DND-41 (cell line): Measurements from ENCODE around the gene MFRP.

Source experiments
- EZH2 ChIP-seq: IDR thresholded peaks from 3 replicates; pipeline ENCODE4 v1.6.1; 2012; ENCODE audit warnings: borderline replicate concordance, low read depth, mild to moderate bottlenecking, moderate library complexity, low read length, inconsistent platforms; ENCODE audit not compliant: severe bottlenecking
- TF ChIP-seq, protein P1 (sequence below): IDR thresholded peaks from 2 replicates; pipeline ENCODE4 v1.5.1; 2012; ENCODE audit warnings: borderline replicate concordance, low read length, moderate library complexity, mild to moderate bottlenecking; ENCODE audit not compliant: poor library complexity, severe bottlenecking; ENCODE audit errors: extremely low read depth

DNA sequence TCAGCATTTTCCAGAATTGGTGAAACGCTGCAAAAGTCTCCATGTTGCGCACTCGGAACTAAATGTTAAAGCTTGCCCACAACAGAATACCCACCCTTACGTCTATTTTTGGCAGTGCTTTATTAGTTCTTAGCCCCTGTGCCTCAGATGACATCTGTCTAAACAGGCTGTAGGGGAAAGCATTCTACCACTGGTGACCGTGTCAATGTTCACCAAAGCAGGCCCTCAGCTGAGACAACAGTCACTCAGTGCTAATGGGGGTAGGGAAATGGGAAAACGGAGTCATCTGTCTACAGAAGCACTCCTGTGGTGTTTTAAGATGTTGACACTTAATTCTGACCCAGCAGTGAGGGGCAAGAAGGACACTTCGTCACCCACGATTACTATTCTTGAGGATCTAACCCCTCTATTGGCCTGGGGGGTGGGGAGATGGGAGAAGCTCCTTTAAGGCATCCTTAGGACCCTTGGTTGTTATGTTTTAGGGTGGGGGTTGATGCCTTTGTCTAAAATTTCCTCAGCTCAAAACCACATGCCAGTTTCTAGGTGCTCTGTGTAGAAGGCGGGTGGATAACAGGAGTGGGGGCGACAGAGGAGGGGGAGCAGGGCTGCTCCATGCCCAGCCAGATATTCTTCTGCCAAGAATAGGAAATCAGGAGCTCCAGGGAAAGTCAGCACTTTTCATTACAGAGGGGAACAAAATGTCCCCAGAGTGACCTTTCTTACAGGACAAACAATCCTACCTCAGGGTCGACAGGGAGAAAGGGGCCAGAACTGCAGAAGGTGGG lies 15.6 kb upstream of the MFRP start:
- TF ChIP-seq, protein P1, sequence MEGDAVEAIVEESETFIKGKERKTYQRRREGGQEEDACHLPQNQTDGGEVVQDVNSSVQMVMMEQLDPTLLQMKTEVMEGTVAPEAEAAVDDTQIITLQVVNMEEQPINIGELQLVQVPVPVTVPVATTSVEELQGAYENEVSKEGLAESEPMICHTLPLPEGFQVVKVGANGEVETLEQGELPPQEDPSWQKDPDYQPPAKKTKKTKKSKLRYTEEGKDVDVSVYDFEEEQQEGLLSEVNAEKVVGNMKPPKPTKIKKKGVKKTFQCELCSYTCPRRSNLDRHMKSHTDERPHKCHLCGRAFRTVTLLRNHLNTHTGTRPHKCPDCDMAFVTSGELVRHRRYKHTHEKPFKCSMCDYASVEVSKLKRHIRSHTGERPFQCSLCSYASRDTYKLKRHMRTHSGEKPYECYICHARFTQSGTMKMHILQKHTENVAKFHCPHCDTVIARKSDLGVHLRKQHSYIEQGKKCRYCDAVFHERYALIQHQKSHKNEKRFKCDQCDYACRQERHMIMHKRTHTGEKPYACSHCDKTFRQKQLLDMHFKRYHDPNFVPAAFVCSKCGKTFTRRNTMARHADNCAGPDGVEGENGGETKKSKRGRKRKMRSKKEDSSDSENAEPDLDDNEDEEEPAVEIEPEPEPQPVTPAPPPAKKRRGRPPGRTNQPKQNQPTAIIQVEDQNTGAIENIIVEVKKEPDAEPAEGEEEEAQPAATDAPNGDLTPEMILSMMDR, result no peak
- TF ChIP-seq EZH2, result no peak
